H9 (cell line): ENCODE measurements around the gene FAM193A. TPM values are rescaled to one million over a fixed set of nuclear protein-coding genes. Genes with fewer than 3 reads are reported as not detected.

ENCODE experiments used
- DNase-seq: peaks from one replicate; pipeline ENCODE4 v3.0.0-alpha.2; 2017
- H2AFZ ChIP-seq: one replicate; pipeline ENCODE4 v1.6.1; 2013; ENCODE audit warnings: mild to moderate bottlenecking, low read length, control low read depth, moderate library complexity
- H2AK5ac ChIP-seq: 2 replicates; pipeline ENCODE4 v1.6.1; 2013; ENCODE audit warnings: low read length, control low read depth, mixed read lengths; ENCODE audit not compliant: insufficient read length
- H2BK120ac ChIP-seq: one replicate; pipeline ENCODE4 v1.6.1; 2013; ENCODE audit warnings: low read depth, mild to moderate bottlenecking, low read length, control low read depth, inconsistent platforms; ENCODE audit not compliant: poor library complexity, severe bottlenecking
- H2BK12ac ChIP-seq: 2 replicates; pipeline ENCODE4 v1.6.1; 2013; ENCODE audit warnings: low read length, control low read depth, mixed read lengths, low read depth; ENCODE audit not compliant: insufficient read length
- H2BK15ac ChIP-seq: 2 replicates; pipeline ENCODE4 v1.6.1; 2013; ENCODE audit warnings: low read depth, low read length, control low read depth
- H2BK20ac ChIP-seq: one replicate; pipeline ENCODE4 v1.6.1; 2013; ENCODE audit warnings: low read depth, mild to moderate bottlenecking, low read length, control low read depth, inconsistent platforms; ENCODE audit not compliant: poor library complexity, severe bottlenecking
- H2BK5ac ChIP-seq: 2 replicates; pipeline ENCODE4 v1.6.1; 2013; ENCODE audit warnings: low read length, control low read depth, mixed read lengths; ENCODE audit not compliant: insufficient read length
- H3K14ac ChIP-seq: 2 replicates; pipeline ENCODE4 v1.6.1; 2013; ENCODE audit warnings: low read length, control low read depth; ENCODE audit not compliant: insufficient read depth
- H3K18ac ChIP-seq: 2 replicates; pipeline ENCODE4 v1.6.1; 2013; ENCODE audit warnings: low read depth, mild to moderate bottlenecking, mixed read lengths, low read length, control low read depth; ENCODE audit not compliant: insufficient read length
- H3K23ac ChIP-seq: 2 replicates; pipeline ENCODE4 v1.6.1; 2013; ENCODE audit warnings: low read length, control low read depth, mixed read lengths, low read depth; ENCODE audit not compliant: insufficient read length
- H3K23me2 ChIP-seq: 2 replicates; pipeline ENCODE4 v1.6.1; 2013; ENCODE audit warnings: low read depth, mild to moderate bottlenecking, mixed read lengths, low read length, control low read depth; ENCODE audit not compliant: insufficient read length, poor library complexity, severe bottlenecking
- H3K27ac ChIP-seq: 2 replicates; pipeline ENCODE4 v1.5.1; 2013; ENCODE audit warnings: low read length, control low read depth, mixed read lengths, low read depth; ENCODE audit not compliant: insufficient read length
- H3K27me3 ChIP-seq: 2 replicates; pipeline ENCODE4 v1.6.1; 2013; ENCODE audit warnings: low read length, control low read depth, inconsistent platforms; ENCODE audit not compliant: insufficient read depth
- H3K4ac ChIP-seq: 2 replicates; pipeline ENCODE4 v1.6.1; 2013; ENCODE audit warnings: low read depth, mild to moderate bottlenecking, control low read depth, inconsistent platforms, low read length, moderate library complexity
- H3K4me1 ChIP-seq: 2 replicates; pipeline ENCODE4 v1.6.1; 2013; ENCODE audit warnings: low read length, control low read depth, inconsistent platforms; ENCODE audit not compliant: insufficient read depth
- H3K4me2 ChIP-seq: 2 replicates; pipeline ENCODE4 v1.6.1; 2013; ENCODE audit warnings: low read length, control low read depth, mixed read lengths; ENCODE audit not compliant: insufficient read length, insufficient read depth
- H3K56ac ChIP-seq: 2 replicates; pipeline ENCODE4 v1.6.1; 2013; ENCODE audit warnings: low read depth, mild to moderate bottlenecking, mixed read lengths, low read length, control low read depth; ENCODE audit not compliant: insufficient read length
- H3K79me1 ChIP-seq: 2 replicates; pipeline ENCODE4 v1.6.1; 2013; ENCODE audit warnings: low read depth, mild to moderate bottlenecking, moderate library complexity, low read length, control low read depth, inconsistent platforms; ENCODE audit not compliant: insufficient read depth, poor library complexity, severe bottlenecking
- H3K79me2 ChIP-seq: 2 replicates; pipeline ENCODE4 v1.6.1; 2013; ENCODE audit warnings: low read length, control low read depth, inconsistent platforms; ENCODE audit not compliant: insufficient read depth
- H3K9ac ChIP-seq: 2 replicates; pipeline ENCODE4 v1.6.1; 2013; ENCODE audit warnings: low read length, control low read depth, mixed read lengths; ENCODE audit not compliant: insufficient read length; ENCODE audit errors: extremely low read depth
- H3K9me3 ChIP-seq: one replicate; pipeline ENCODE4 v1.6.1; 2013; ENCODE audit warnings: low read depth, low read length, inconsistent platforms; ENCODE audit not compliant: control insufficient read depth
- H3T11ph ChIP-seq: one replicate; pipeline ENCODE4 v1.6.1; 2013; ENCODE audit warnings: mild to moderate bottlenecking, low read length, control low read depth, inconsistent platforms
- H4K20me1 ChIP-seq: one replicate; pipeline ENCODE4 v1.6.1; 2013; ENCODE audit not compliant: control insufficient read depth, insufficient read length, insufficient read depth
- H4K5ac ChIP-seq: 2 replicates; pipeline ENCODE4 v1.6.1; 2013; ENCODE audit warnings: low read depth, mild to moderate bottlenecking, mixed read lengths, low read length, control low read depth; ENCODE audit not compliant: insufficient read length
- H4K8ac ChIP-seq: replicated peaks from 2 replicates; pipeline ENCODE4 v1.6.1; 2013; ENCODE audit warnings: low read length, control low read depth, mixed read lengths, low read depth; ENCODE audit not compliant: insufficient read length
- H4K91ac ChIP-seq: 2 replicates; pipeline ENCODE4 v1.6.1; 2013; ENCODE audit warnings: low read depth, mild to moderate bottlenecking, moderate library complexity, mixed read lengths, low read length, control low read depth; ENCODE audit not compliant: insufficient read length
- H3K27ac Mint-ChIP-seq, 3 experiments: 2 replicates in 2 of 3; 3 replicates in 1 of 3; pipeline ENCODE4 v1.8.0; 2020 to 2021; ENCODE audit warnings: mixed read lengths in 3 of 3, mild to moderate bottlenecking in 1 of 3, moderate library complexity in 1 of 3
- H3K27me3 Mint-ChIP-seq: 2 replicates; pipeline ENCODE4 v1.8.0; 2021; ENCODE audit warnings: low read depth, mild to moderate bottlenecking, moderate library complexity, mixed read lengths
- H3K36me3 Mint-ChIP-seq, 3 experiments: 2 replicates in 2 of 3; 3 replicates in 1 of 3; pipeline ENCODE4 v1.8.0; 2020 to 2021; ENCODE audit warnings: low read depth in 3 of 3, mixed read lengths in 3 of 3; ENCODE audit not compliant: insufficient read depth in 1 of 3
- H3K4me1 Mint-ChIP-seq, 2 experiments: 2 replicates each; pipeline ENCODE4 v1.8.0; 2020; ENCODE audit warnings: mixed read lengths in 2 of 2
- H3K4me3 Mint-ChIP-seq, 2 experiments: 2 replicates in 1 of 2; 3 replicates in 1 of 2; pipeline ENCODE4 v1.8.0; 2020 to 2021; ENCODE audit warnings: mild to moderate bottlenecking in 2 of 2, mixed read lengths in 2 of 2, moderate library complexity in 1 of 2
- H3K9me3 Mint-ChIP-seq, 2 experiments: 2 replicates in 1 of 2; 3 replicates in 1 of 2; pipeline ENCODE4 v1.8.0; 2020; ENCODE audit warnings: mild to moderate bottlenecking in 2 of 2, mixed read lengths in 2 of 2, moderate library complexity in 1 of 2
- CTCF ChIP-seq: fragments of 200-600 bp; sonication (generic); conservative IDR thresholded peaks from 3 replicates; pipeline ENCODE4 v1.8.0; 2021; ENCODE audit warnings: antibody characterized with exemption, mild to moderate bottlenecking
- WGBS: extraction: QIAGEN DNeasy Blood & Tissue Kit; methylation state at CpG from one replicate; pipeline ENCODE4 v1.1.7; 2013; ENCODE audit warnings: missing lambda C conversion rate, low lambda C conversion rate, mixed read lengths; ENCODE audit not compliant: insufficient read length; ENCODE audit errors: extremely low coverage; 5-methylcytosine and 5-hydroxymethylcytosine counted together
- total RNA-seq: library from RNA; stranded (reverse); gene quantifications from 2 replicates; pipeline ENCODE4 v1.2.1, GENCODE V29; 2021

Gene FAM193A
- total RNA-seq, 1 experiment from 2014 or later = 36.9 TPM

- H3K23me2 ChIP-seq = peaks cover 4% of the 10 kb centered on the region
- peaks cover 4% of the 10 kb centered on the region for H3K79me1 ChIP-seq
- H4K5ac ChIP-seq = no peak overlapping the region
- Mint-ChIP-seq H3K4me3 (no peak overlapping the region), H3K27ac (no peak overlapping the region), H3K27me3 (no peaks in the 10 kb centered on the region), H3K4me1 (peaks cover 10 to 18% of the 10 kb centered on the region in 2 experiments), H3K36me3 (peaks cover 0 to 4% (median 0%) of the 10 kb centered on the region in 3 experiments; a peak in 2 of 7 replicates), H3K9me3 (no peaks in the 10 kb centered on the region)
- no peaks in the 10 kb centered on the region for H4K20me1 ChIP-seq
- no peak overlapping the region for H2AK5ac ChIP-seq
- no peak overlapping the region for H2BK5ac ChIP-seq
- no peak overlapping the region for H3K9ac ChIP-seq
- no peak overlapping the region for H3K4me2 ChIP-seq
- H2BK15ac ChIP-seq = no peak overlapping the region
- no peak overlapping the region for H3K4ac ChIP-seq
- no peaks in the 10 kb centered on the region for H3K27me3 ChIP-seq
- H3K79me2 ChIP-seq = peaks cover 4% of the 10 kb centered on the region; the same call in 1 of the 2 replicates
- DNase-seq = no peak
- no peaks in the 10 kb centered on the region for H3K4me1 ChIP-seq
- TF ChIP-seq CTCF = no peak
- no peak overlapping the region for H3K27ac ChIP-seq
- H3T11ph ChIP-seq = no peak overlapping the region
- H3K23ac ChIP-seq = no peak overlapping the region
- H2BK20ac ChIP-seq = no peak overlapping the region
- no peak overlapping the region for H2BK120ac ChIP-seq
- H3K18ac ChIP-seq = no peak overlapping the region
- no peak overlapping the region for H3K56ac ChIP-seq
- H4K91ac ChIP-seq = no peak overlapping the region
- no peak overlapping the region for H2BK12ac ChIP-seq
- H3K14ac ChIP-seq = no peak overlapping the region
- H3K9me3 ChIP-seq = no peaks in the 10 kb centered on the region
- no peak overlapping the region for H4K8ac ChIP-seq
- no CpG with 5 or more reads among the region's 4 CpGs for WGBS
- H2AFZ ChIP-seq = no peak overlapping the region
Measured at GRCh38 chr4:2753436-2753835, 217.0 kb downstream of the FAM193A start.
